NCI-H2196 (cell line): ENCODE results near the gene FBH1.
"Not testable (repeated sequence)": the region's sequence is repeated elsewhere in the genome, so short reads cannot be mapped to it uniquely, and the experiment has no call there.

Experiments
- DNase-seq: peaks from one replicate; lab custom pipeline; 2025; ENCODE audit not compliant: unreplicated experiment; lab: John Stamatoyannopoulos, UW

The FBH1 gene

DNA sequence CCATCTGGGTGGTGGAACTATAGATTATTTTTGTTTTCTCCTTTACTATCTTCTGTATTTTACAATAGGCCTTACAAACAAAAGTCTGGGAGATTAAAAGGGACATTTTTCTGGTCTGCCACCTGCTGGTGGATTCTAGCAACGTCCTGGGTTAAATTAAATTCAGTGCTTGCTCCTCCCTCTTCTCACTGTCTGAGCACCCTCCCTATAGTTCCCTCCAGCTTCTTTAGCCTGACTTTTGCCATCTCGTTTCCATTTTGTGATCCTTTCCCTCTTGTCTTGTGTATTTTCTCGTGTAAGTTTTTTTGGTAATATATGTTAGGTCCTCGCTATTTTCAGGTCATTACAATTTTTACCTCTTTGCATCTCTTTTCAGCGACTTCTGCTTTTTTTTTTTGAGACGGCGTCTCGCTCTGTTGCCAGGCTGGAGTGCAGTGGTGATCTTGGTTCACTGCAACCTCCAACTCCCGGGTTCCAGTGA lies 16.5 kb upstream of the FBH1 start:
- peak; percentile 29 for DNase-seq

DNA sequence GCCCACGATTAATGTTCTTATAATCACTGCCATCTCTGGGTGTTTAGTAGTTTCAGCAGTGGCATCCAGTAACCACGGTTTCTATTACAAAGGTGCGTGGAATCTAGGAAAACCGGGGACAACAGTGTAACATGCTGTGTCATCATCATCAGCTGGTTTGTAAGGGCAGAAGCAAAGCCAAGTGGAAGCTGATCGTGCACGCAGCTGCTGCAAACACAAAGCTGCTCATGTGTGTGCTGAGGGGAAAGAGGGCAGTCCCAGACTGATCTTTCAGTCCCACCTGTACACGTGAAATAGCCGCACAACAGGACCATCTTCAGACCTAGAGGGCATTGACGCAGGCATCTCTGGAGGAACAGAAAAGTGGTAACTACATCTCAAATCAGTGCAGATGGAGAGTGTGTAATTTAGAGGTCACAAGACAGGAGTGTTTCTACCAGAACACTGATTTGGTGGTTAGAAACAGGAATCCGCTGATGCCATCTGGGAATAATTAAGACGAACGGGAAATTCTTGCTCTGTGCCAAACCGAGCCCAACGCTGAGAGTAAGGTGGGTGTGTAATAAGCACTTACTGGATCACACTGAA lies 13.8 kb upstream of the FBH1 start:
- no peak for DNase-seq

DNA sequence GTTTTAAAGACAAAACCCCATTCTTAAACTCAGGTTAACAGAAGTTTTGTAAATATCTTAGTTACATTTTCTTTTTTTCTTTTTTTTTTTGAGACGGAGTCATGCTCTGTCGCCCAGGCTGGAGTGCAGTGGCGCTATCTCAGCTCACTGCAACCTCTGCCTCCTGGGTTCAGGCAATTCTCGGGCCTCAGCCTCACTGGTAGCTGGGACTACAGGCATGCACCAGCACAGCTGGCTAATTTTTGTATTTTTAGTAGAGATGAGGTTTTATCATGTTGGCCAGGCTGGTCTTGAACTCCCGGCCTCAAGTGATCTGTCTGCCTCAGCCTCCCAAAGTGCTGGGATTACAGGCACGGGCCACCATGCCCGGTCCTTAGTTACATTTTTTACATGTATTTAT lies 13.0 kb upstream of the FBH1 start:
- not testable (repeated sequence) for DNase-seq

DNA sequence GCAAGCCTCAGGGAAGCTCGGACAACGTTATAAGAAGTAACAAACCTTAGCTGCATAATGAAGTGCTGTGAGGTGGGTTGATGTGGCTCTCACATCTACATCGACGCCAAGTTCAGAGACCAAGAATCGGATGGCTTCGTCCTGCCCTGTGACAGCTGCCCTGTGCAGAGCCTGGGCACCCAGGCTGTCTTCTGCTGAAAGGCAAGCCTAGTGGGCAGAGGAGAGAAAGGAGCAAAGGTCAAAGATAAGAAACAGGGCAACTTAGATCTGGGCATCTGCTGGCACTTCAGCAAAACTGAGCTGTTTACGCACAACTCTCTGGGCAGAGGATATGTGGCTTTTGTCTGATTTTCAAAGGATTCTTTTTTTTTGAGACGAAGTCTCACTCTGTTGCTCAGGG lies 7.1 kb upstream of the FBH1 start:
- DNase-seq: no peak

DNA sequence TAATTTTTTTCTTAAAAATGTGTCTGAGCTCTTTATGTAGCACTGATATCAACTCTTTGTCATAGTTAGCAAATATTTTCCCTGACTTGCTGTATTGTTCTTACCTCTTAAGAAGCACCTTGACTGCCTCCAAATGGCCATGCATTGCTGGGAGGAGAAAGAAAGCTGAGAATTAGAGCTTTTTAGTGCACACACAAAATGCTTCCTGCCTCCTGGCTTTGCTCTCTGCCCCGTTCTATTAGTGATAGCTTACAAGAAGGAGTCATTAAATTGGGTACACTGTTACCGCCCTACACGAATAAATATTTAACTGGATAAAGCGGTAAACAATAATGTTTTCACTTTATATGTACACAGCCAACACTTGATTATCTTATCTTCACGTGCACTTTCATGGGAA lies 4.4 kb upstream of the FBH1 start:
- DNase-seq: no peak

DNA sequence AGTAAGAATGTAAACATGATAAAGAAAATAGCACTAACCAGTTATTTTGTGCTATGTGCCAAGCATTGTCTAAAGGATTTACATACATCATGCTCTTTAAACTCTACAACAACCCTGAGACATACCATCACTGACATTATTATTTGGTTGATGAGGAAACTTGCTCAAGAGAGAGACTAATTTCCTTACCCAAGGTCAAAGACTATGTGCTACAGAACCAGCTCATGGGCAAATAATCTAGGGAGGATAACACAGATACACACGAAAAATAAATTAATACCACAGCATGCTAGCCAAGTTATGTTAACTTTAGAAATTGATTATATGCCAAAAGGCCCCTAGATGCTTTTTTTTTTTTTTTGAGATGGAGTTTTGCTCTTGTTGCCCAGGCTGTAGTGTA lies 3.0 kb upstream of the FBH1 start:
- no peak for DNase-seq

DNA sequence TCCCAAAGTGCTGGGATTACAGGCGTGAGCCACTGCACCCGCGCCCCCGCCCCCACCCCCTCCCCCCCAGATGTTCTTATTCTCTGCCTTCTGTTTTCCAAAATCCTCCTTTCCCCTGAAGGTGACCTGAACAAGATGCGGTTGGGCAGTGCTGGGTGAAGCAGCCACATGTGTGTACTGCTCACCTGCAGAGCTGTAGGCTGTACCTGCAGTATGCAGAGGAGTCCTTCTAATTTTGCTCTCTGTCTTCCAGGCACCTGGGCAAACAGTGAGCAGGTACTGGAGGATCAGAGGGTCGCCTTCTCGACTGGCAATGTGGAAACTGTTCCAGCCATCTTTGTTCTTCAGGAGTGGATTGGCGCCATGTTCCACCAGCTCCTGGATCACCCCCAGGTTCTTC lies 2.4 kb upstream of the FBH1 start:
- DNase-seq: no peak

DNA sequence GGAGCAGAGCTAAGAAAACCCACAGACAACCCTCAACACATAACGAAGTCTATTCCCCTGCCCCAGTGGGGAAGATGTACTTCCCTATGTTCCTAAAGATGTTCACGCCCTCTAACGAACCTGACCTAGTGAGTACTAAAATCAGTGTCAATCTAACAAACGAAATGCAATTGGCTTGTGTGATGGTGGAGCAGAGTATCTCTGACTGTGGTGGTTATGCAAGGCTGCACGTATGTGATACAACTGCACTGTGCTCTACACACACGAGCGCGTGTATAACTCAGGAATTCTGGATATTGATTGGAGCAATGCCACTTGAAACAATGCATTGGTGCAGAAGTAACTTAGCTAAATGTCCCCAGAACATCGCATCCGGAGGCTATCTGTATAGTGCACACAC lies 1.7 kb upstream of the FBH1 start:
- DNase-seq: no peak

DNA sequence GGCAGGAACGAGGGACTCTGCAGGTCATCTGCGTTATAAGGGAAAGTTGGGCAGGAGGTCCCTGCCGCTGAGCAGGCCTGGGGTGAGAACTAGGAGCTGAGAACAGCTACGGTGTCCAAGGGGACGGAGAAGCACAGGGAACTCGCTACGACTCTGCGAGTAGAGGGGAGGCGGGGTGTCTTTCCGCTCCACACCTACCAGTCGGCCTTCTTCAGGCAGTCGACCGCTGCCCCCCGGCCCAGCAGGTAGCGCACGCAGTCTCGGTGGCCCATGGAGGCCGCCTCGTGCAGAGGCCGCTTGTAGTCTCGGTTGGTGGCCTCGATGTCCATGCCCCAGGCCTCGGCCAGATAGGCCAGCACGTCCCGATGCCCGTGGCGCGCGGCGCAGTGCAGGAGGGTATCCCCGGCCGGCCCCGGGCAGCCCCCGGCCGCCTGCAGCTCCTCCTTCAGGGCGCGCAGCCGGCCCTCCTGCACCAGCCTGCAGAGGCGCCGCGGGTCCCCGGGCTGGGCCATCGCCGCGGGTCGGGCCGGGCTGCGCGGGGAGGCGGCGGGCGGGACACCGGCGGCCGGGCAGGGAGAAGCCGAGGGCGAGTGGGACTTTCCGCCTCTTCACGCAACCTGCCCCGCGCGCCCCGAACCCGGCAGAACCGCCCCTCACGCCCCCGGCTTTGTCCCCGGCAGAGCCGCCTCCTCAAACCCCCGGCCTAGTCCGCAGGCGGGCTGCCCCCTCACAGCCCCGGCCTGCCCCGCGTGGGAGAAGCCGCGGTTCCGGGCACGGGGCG lies 1.0 kb upstream of the FBH1 start:
- DNase-seq: no peak

DNA sequence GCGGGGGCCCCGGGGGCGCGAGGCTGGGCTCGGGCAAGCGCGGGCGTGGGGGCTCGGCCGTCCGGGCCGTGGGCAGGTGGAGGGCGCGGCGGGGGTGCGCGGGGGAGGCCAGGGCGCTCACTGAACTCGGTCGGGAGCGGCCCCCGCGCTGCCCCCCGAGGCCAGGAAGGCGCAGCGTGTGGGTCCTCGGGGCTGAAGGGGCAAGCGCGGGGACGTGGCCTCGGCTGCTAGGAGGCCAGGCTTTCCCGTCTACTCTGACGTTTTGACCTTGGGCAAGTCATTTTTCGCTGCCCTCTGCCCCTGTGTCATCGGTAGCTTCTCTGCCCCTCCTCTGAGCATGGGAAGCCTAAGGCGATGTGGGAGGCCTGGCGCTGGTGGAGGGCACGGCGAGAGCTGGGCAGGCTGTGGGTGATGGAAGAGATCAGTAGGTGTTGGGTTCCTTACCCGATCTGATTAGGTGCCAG lies 441 bp downstream of the FBH1 start:
- no peak for DNase-seq

DNA sequence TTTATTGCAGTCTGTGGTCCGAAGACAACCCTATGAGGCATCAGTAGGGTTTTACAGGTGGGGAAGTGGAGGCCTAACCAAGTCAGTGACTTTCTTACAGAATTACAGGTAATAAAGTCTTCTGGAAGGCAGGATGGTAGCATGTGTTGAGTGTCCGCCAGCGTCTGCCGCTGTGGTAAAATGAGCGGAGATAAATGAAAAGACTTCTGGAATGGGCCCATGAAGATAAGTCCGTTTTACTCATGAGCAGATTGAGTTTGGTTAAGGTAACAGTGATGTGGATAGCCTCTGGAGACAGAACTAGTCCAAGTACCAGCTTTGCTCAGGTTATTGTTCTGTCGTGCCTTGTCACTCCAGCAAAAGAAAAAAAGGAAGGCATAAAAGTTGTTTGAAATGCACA lies 966 bp downstream of the FBH1 start:
- no peak for DNase-seq

DNA sequence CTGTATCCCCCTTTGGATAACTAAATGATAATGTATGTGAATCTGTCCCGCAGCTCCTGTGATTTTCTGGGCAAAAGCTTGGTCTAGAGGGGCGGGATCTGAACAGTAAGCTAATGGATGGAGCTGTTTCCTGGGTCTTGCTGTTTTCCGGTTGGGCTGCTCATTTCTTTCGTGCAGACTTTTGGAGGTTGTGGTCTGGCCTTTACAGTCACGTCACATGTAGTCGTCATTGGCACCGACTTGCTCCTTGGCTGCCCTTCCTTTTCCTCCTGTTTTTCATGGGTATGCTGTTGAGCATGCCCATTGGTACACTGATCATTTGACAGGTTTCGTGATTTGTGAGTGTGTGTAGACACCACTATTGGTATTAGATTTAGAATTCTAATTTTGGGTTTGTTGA lies 2.0 kb downstream of the FBH1 start:
- no peak for DNase-seq

DNA sequence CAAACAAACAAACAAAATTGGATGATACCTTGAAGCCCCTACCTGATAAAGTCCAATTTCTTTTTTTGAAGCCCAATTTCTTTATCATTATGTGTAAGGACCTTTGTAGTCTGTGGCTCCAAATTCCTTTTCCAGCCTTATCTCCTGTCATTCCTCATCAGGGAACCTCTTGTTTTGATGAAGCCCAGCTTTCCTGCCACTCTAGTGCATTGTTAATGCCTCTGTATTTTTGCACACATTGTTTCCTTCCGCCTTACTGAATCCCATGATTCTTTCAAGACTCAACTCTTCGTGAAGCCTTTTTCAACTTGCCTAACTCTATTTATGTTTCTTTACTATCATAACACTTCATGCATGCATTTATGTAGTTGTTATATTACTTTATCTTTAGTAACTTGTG lies 3.3 kb downstream of the FBH1 start:
- DNase-seq: no peak

DNA sequence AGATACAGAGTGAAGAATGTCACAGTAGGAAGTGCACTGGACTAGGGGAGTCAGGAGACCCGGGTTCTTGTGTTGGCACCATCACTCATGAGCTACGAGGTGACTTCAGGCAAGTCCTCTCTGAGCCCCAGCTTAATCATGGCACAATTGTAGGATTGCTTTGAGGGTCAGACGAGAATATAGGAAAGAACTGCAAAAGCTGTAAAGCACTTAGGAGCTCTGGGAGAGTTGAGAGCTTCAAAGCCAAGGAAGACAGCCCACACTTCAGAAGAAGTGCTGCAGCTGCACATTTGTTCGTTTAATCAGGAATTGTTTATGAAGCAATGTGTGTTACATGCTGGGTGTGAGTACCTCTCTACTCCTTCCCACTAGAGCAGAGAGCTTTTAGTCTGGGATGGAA lies 4.4 kb downstream of the FBH1 start:
- DNase-seq: no peak

DNA sequence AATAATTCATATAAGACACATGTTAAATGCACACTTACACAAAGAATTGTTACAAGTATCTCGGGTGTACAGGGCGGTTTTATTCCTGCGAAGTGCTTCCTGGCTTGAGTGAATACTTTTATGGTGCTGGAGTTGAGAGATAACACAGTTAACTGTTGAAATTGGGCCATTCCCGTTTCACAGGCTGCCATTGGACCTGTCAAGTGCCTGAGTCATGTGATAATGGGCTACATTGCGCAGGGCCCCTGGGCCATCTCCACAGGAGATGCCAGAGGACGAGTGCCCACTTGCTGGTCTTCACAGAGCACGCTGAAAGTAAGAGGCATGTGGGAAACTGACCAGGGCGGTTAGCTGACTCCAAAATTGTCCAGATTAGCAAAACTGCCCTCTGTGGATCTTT lies 4.8 kb downstream of the FBH1 start:
- no peak for DNase-seq

DNA sequence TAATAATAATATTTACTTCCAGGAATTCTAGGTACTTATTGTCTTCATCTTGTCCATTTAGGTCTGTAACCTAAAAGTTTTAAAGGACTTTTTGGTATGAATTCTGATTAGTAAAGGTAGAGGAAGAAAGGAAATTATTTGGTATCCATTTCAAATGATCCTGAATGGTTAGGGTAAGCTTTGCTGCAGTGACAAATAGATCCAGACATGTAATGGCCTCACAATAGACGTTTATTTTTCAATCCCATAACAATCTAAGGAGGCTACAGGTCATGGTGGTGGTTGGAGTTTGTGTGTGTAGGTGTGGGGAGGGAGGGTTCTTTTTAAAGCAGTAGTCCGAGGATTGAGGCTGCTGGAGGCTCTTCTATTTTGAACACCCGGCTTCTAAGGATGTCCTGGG lies 5.3 kb downstream of the FBH1 start:
- DNase-seq: no peak

DNA sequence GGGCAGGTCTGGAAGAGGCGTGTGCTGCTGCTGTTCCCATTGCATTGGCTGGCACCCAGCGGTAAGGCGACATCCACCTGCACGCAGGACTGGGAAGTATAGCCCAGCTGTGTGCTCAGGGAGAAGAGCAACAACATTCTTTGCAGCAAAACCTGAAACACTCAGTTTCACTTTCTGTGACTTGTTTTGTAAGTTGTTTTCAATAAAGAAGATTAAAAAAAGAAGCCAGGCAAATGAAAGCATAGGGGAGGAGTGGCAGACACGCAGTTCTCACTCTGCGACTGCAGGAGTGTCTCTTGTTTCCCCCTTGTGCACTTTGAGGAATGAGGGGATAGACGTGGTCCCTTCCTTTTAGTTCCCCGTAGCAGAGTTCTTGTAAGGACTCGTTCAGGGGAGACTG lies 5.8 kb downstream of the FBH1 start:
- no peak for DNase-seq

DNA sequence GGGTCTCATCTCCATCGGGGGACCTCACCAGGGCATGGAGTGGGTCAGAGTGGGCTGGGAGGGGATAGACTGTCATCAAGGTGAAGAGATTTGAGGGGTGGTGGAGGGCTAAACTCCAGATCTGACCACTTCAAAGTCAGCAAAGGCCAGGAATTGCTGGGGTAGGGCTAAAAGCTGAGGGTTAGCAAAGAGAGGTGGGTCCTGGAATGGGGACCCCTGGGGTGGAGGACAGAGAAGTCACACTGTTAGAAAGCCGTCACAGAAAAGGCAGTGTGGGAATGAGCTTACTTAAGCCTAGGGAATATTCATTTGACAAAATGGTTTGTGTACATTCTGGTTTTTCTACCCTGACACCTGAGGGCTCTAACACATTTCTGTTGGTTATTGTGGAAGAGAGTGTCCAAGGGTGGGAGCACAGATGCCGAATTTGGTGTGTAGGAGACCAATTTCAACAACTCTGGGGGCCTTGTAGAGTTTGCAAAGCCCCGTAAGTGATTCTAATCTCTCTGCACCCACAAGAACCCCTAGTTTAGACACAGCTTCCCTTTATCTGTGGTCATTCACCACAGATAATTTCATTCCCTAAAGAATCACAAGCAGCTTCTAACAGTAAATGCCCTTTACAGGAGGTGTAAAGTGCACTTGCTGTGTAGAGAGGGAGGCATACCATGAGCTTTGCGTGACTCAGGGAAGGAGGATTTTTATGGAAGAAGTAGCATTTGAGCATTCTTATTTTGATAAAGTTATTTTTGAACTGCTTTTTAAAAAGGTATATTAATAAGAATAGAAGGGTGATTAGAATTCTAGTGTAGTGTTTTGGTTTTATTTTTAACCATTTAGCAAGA lies 6.4 kb downstream of the FBH1 start:
- DNase-seq: no peak

DNA sequence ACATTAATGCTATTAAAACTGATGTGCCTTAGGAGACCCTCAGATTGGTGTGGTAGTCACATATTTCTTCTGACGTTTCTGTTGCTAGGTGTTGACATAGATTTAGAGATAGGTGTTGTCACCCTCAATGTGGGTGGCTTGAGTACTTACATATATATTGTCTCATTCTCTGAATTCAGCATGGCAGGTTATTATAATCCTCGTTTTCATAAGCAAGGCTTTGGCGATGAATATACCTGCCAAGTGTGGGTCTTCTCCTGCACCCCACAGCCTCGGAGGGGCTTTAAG lies 7.0 kb downstream of the FBH1 start:
- no peak for DNase-seq

DNA sequence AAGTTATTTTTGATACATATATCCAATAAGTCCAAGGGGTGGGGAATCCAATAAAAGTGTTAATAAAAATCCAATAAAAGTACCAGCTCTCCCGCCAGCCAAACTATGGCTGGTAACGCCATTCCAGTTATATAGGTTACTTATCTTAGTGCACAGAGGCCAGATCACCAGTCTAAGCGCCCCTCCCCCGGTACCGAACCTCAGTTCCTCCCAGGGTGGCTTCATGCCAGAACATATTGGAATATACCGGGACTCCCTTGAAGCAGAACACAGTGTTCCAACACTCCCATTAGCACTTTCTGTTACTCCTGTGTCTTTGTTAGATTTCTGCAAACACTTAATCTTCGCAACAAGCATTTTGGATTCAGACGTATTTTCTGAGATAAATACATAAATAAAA lies 7.5 kb downstream of the FBH1 start:
- DNase-seq: no peak

DNA sequence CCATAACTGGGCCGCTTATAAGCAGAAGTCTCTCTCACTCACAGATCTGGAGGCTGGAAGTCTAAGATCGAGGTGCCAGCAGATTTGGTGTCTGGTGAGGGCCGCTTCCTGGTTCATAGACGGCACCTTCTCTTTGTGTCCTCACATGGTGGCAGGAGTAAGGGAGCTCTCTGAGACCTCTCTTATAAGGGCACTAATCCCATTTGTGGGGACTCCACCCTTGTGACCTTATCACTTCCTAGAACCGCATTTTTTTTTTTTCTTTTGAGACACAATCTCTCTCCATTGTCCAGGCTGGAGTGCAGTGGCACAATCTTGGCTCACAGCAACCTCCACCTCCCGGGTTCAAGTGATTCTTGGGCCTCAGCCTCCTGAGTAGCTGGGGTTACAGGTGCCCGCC lies 8.1 kb downstream of the FBH1 start:
- DNase-seq: no peak

DNA sequence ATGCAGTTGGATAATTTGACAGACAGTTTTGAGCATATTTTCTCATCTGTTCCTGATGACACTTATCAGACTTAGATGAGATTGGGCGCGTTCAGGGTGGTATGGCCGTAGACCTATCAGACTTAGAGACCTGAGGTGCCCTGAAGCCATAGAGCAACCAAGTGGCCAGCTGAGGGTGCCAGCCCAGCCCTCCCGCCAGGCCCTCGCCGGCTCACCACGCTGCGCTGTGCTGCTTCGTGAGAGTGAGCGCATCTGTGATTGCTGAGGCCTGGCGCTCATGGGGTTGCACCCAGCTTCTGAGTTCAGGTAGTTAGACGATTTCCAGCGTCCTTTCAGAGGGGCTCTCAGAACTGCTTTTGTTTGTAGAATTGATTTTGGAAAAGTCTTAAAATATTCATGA lies 10.2 kb downstream of the FBH1 start:
- no peak for DNase-seq
